Nephron (organoid): ENCODE results near the gene EFNA3.

Experiments used
- H3K27ac Mint-ChIP-seq, 3 experiments: 2 replicates each; pipeline ENCODE4 v1.8.0; 2020; ENCODE audit warnings: mixed read lengths in 3 of 3, mild to moderate bottlenecking in 2 of 3, moderate library complexity in 1 of 3
- H3K27me3 Mint-ChIP-seq: 2 replicates; pipeline ENCODE4 v1.8.0; 2021; ENCODE audit warnings: low read depth, mild to moderate bottlenecking, moderate library complexity, mixed read lengths
- H3K36me3 Mint-ChIP-seq: 2 replicates; pipeline ENCODE4 v1.8.0; 2020; ENCODE audit warnings: low read depth, mixed read lengths
- H3K4me1 Mint-ChIP-seq: 2 replicates; pipeline ENCODE4 v1.8.0; 2020; ENCODE audit warnings: mixed read lengths
- H3K4me3 Mint-ChIP-seq, 3 experiments: 2 replicates each; pipeline ENCODE4 v1.8.0; 2020; ENCODE audit warnings: mild to moderate bottlenecking in 3 of 3, mixed read lengths in 3 of 3, moderate library complexity in 2 of 3
- H3K9me3 Mint-ChIP-seq: 2 replicates; pipeline ENCODE4 v1.8.0; 2020; ENCODE audit warnings: mixed read lengths
- TF ChIP-seq, protein P1 (sequence below), 3 experiments: fragments of 200-600 bp; sonication (generic); IDR thresholded peaks; one replicate each; pipeline ENCODE4 v1.5.0; 2021; ENCODE audit warnings: antibody characterized with exemption in 3 of 3; ENCODE audit not compliant: unreplicated experiment in 3 of 3

Gene EFNA3

DNA sequence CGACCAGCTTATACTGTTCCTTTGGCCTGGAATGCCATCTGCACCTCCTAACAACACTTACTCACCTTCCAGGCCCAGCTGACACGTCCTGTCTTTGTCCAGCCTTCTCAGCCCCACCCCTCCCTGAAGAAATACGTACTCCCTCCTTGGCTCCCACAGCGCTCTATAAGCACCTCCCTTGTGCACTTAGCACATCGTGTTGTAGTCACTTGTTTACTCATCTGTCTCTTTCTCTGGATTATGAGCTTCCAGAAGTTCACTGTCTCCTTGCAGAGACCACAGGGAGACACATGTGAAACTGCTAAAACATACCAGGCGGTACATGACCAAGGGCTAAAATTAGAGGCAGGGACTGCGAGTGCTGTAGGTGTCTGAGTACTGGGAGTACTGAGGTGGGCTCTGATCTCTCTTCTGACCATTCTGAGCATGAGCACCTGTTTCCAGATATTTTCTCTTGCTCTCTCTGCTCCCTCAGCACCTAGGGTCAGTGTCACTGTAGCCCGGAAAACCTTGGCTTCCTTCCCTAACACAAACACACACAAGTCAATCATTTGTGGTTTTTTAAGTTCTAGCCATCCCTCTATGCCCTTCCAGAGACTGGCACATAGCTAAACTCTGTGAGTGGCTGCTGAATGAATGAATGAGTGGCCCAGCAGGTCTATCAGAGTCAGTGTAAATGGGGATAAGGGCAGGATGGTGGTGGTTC lies 39.9 kb upstream of the EFNA3 start:
- H3K4me1 Mint-ChIP-seq, result no peaks in the 10 kb centered on the region
- TF ChIP-seq, protein P1, sequence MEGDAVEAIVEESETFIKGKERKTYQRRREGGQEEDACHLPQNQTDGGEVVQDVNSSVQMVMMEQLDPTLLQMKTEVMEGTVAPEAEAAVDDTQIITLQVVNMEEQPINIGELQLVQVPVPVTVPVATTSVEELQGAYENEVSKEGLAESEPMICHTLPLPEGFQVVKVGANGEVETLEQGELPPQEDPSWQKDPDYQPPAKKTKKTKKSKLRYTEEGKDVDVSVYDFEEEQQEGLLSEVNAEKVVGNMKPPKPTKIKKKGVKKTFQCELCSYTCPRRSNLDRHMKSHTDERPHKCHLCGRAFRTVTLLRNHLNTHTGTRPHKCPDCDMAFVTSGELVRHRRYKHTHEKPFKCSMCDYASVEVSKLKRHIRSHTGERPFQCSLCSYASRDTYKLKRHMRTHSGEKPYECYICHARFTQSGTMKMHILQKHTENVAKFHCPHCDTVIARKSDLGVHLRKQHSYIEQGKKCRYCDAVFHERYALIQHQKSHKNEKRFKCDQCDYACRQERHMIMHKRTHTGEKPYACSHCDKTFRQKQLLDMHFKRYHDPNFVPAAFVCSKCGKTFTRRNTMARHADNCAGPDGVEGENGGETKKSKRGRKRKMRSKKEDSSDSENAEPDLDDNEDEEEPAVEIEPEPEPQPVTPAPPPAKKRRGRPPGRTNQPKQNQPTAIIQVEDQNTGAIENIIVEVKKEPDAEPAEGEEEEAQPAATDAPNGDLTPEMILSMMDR (IDR thresholded peaks at IDR 0.05; ENCODE audit: unreplicated experiment in 3 of 3), result no peak
- H3K27ac Mint-ChIP-seq, result peak overlapping the region in 1 of 3 experiments; percentile 14
- H3K36me3 Mint-ChIP-seq, result no peaks in the 10 kb centered on the region
- H3K27me3 Mint-ChIP-seq, result peaks cover 7% of the 10 kb centered on the region
- no peaks in the 10 kb centered on the region for H3K9me3 Mint-ChIP-seq
- H3K4me3 Mint-ChIP-seq, result no peak overlapping the region

DNA sequence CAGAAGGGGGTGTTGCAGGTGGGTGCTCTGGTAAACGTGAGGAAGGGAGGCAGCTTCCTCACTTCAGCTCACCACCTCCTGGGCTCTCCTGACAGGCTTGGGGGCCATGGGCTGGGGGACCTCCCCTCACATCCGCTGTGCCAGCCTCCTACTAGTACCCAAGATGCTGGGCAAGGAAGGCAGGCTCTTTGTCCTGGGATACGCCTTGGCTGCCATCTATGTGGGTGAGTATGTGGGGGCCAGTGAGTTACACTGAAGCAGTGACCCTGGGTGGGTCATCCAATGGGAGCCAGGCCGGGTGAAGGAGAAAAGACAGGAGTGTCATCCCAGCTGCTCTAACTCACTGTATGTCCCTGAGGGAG lies 39.3 kb upstream of the EFNA3 start:
- TF ChIP-seq, protein P1 (IDR thresholded peaks at IDR 0.05; ENCODE audit: unreplicated experiment in 3 of 3), result no peak
- Mint-ChIP-seq H3K9me3 (no peaks in the 10 kb centered on the region), H3K27ac (no peak overlapping the region), H3K27me3 (peaks cover 11% of the 10 kb centered on the region), H3K4me3 (no peak overlapping the region), H3K36me3 (no peaks in the 10 kb centered on the region), H3K4me1 (no peaks in the 10 kb centered on the region)

DNA sequence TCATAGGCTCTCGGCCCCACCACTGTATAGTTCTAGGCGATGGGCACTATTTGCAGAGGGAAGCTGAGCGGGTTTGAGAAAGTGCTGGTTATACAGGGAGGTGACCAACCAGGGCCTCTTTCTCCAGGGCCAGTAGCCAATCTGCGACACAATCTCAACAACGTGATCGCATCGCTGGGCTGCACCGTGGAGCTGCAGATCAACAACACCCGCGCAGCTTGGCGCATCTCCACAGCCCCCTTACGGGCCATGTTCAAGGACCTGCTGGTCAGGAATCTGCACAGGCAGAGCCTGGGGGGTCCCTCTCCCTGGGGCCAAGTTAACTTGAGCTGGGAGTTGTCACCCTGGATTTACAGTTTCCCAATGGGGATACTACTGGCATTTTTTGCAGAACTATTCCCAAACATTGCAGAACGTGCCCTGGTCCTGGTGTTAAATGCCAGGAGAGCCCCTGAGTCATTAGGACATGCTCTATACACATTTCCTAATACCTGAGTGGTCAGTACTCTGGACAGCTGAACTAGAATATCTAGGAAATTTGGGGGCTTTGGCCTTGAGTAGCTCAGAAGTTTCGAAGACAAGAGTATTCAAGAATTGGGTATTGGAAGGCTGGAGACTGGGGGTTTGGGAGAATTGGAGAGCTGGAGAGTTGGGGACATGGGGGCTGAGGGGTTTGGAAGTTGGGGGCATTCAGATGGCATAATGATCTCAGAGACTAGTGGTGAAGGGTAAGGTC lies 38.1 kb upstream of the EFNA3 start:
- H3K27me3 Mint-ChIP-seq, result peaks cover 17% of the 10 kb centered on the region
- H3K9me3 Mint-ChIP-seq, result no peaks in the 10 kb centered on the region
- no peak overlapping the region for H3K27ac Mint-ChIP-seq
- H3K36me3 Mint-ChIP-seq, result no peaks in the 10 kb centered on the region
- TF ChIP-seq, protein P1 (IDR thresholded peaks at IDR 0.05; ENCODE audit: unreplicated experiment in 3 of 3), result no peak
- peaks cover 7% of the 10 kb centered on the region for H3K4me1 Mint-ChIP-seq
- H3K4me3 Mint-ChIP-seq, result no peak overlapping the region

DNA sequence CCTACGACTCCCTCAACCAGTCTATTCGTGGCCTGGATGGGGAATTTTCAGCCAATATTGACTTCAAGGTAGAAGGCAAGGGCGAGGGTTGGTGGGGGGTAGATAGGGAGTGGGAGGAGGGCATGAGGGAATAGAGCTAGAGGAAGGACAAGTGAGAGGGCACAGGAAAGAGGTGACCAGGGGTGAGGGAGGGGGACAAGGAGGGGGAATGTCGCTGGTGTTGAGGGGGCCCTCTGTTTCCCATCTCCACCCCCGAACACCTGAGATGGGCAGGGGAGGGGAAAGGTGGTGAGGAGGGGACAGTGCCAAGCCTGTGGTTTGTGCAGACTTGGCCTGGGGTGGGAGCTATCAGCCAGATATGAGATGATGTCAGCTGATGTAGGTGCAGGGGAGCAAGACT lies 35.8 kb upstream of the EFNA3 start:
- Mint-ChIP-seq H3K4me3 (no peak overlapping the region), H3K9me3 (no peaks in the 10 kb centered on the region), H3K4me1 (peaks cover 7% of the 10 kb centered on the region), H3K27ac (no peak overlapping the region), H3K27me3 (peaks cover 15% of the 10 kb centered on the region), H3K36me3 (no peaks in the 10 kb centered on the region)
- TF ChIP-seq, protein P1 (IDR thresholded peaks at IDR 0.05; ENCODE audit: unreplicated experiment in 3 of 3), result no peak

DNA sequence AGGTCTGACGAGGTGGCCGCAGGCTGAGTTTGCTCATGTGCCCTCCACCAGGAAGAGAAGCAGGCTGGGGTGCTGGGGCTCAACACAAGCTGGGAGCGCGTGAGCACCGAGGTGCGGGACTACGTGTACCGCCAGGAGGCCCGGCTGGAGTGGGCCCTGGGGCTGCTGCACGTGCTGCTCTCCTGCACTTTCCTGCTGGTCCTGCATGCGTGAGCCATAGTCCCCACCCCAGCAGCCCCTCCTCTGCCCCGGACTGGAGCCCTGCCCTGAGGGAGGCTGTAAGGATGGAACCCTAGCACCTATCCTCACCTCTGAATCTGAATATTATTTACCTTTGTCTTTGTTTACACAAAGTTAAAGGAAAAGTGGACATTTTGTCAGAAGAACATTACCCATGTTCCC lies 35.3 kb upstream of the EFNA3 start:
- H3K27ac Mint-ChIP-seq, result no peak overlapping the region
- no peak overlapping the region for H3K4me3 Mint-ChIP-seq
- no peaks in the 10 kb centered on the region for H3K9me3 Mint-ChIP-seq

More for the DNA sequence above, 35.3 kb upstream of the EFNA3 start:
- Mint-ChIP-seq H3K36me3 (no peaks in the 10 kb centered on the region), H3K27me3 (peaks cover 10% of the 10 kb centered on the region), H3K4me1 (peaks cover 7% of the 10 kb centered on the region)
- TF ChIP-seq, protein P1 (IDR thresholded peaks at IDR 0.05; ENCODE audit: unreplicated experiment in 3 of 3), result no peak
